ENCODE measurements around the gene CEP112.

CEP112 gene

DNA sequence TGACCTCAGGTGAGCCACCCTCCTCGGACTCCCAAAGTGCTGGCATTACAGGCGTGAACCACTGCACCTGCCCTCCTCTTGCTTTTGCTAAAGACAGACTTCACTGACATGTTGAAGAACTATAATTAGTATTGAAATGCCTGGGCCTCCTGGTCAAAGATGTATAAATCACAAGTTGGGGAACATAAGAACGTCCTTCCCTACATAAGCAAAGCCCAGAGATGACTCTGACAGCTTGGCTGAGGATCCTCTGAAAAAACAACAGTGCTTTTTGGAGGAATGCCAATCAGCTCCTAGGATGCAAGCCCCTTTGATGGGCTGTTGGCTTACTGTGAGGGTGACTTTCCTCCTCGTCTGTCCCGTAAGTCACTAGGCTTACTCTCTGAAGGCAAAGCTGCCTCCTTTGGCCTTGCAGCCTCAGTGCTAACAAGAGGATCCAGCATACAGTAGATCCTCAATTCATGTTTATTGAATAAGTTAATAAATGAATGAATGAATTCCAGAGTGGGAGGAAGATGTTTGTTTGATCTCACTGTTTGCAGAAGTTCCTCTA, 30.9 kb upstream of the CEP112 start:
- TF ChIP-seq, protein P1, sequence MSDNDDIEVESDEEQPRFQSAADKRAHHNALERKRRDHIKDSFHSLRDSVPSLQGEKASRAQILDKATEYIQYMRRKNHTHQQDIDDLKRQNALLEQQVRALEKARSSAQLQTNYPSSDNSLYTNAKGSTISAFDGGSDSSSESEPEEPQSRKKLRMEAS (IDR thresholded peaks at IDR 0.05; ENCODE audit: low read depth, low read length) = no peak
- TF ChIP-seq MYC (IDR thresholded peaks at IDR 0.05; ENCODE audit: low read depth, low read length) (no peak), POLR2A (IDR thresholded peaks at IDR 0.05; ENCODE audit: extremely low read depth, insufficient read length) (no peak)
- TF ChIP-seq, protein P2, sequence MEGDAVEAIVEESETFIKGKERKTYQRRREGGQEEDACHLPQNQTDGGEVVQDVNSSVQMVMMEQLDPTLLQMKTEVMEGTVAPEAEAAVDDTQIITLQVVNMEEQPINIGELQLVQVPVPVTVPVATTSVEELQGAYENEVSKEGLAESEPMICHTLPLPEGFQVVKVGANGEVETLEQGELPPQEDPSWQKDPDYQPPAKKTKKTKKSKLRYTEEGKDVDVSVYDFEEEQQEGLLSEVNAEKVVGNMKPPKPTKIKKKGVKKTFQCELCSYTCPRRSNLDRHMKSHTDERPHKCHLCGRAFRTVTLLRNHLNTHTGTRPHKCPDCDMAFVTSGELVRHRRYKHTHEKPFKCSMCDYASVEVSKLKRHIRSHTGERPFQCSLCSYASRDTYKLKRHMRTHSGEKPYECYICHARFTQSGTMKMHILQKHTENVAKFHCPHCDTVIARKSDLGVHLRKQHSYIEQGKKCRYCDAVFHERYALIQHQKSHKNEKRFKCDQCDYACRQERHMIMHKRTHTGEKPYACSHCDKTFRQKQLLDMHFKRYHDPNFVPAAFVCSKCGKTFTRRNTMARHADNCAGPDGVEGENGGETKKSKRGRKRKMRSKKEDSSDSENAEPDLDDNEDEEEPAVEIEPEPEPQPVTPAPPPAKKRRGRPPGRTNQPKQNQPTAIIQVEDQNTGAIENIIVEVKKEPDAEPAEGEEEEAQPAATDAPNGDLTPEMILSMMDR (IDR thresholded peaks at IDR 0.05; ENCODE audit: low read depth, low read length) = no peak
- H3K4me3 ChIP-seq (ENCODE audit: low read depth, low read length) = no peak overlapping the region
- no peak for DNase-seq (ENCODE audit: low read depth)

DNA sequence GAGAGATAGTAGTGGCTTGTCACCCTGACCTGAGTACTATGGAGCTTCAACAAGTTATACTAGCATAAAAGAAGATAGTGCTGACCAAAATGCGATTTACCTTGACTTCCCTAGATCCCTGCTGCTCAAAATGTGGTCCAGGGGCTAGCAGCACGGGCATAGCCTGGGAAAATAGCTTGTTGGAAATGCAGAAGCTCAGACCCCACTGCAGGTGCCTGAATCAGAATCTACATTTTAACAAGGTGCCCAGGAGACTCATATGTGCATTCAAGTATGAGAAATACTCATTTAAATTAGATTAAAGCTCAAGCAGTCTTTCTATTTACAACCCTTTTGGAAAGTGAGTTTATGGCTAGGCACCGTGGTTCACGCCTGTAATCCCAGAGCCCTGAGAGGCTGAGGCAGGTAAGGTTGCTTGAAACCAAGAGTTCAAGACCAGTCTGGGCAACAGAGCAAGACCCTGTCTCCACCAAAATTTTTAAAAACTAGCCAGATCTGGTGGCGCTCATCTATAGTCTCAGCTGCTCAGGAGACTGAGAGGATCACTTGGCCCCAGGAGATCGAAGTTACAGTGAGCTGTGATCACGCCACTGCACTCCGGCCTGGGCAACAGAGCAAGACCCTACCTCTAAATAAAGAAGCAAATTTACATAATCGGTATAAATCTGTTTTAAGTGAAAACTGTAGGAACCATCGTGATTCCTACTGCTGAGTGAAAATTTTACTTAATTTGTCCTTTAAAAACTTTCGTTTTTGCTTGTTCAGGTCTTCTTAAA, 30.0 kb upstream of the CEP112 start:
- DNase-seq (ENCODE audit: low read depth) = no peak
- TF ChIP-seq, protein P1 (IDR thresholded peaks at IDR 0.05; ENCODE audit: low read depth, low read length) = no peak
- TF ChIP-seq POLR2A (IDR thresholded peaks at IDR 0.05; ENCODE audit: extremely low read depth, insufficient read length) (no peak), MYC (IDR thresholded peaks at IDR 0.05; ENCODE audit: low read depth, low read length) (no peak)
- TF ChIP-seq, protein P2 (IDR thresholded peaks at IDR 0.05; ENCODE audit: low read depth, low read length) = no peak
- no peak overlapping the region for H3K4me3 ChIP-seq (ENCODE audit: low read depth, low read length)

DNA sequence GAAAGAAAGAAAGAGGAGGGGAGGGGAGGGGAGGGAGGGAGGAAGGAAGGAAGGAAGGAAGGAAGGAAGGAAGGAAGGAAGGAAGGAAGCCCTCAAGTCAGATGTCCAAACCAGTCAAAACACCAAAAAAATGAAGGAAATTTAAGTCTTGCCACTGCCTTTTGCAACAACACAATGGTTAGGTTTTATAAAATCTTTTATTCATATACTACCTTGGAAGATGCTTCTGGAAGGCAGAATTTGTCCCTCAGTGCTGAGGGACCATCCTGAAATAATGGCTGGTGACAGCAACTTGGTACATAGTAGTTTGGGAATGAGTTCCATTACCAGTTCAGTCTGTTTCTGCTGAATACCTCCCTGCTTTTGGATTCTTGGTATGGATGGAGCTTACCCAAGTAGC, 29.4 kb upstream of the CEP112 start:
- TF ChIP-seq, protein P2 (IDR thresholded peaks at IDR 0.05; ENCODE audit: low read depth, low read length) = no peak
- TF ChIP-seq POLR2A (IDR thresholded peaks at IDR 0.05; ENCODE audit: extremely low read depth, insufficient read length) (no peak), MYC (IDR thresholded peaks at IDR 0.05; ENCODE audit: low read depth, low read length) (no peak)
- TF ChIP-seq, protein P1 (IDR thresholded peaks at IDR 0.05; ENCODE audit: low read depth, low read length) = no peak
- no peak overlapping the region for H3K4me3 ChIP-seq (ENCODE audit: low read depth, low read length)
- DNase-seq (ENCODE audit: low read depth) = no peak

DNA sequence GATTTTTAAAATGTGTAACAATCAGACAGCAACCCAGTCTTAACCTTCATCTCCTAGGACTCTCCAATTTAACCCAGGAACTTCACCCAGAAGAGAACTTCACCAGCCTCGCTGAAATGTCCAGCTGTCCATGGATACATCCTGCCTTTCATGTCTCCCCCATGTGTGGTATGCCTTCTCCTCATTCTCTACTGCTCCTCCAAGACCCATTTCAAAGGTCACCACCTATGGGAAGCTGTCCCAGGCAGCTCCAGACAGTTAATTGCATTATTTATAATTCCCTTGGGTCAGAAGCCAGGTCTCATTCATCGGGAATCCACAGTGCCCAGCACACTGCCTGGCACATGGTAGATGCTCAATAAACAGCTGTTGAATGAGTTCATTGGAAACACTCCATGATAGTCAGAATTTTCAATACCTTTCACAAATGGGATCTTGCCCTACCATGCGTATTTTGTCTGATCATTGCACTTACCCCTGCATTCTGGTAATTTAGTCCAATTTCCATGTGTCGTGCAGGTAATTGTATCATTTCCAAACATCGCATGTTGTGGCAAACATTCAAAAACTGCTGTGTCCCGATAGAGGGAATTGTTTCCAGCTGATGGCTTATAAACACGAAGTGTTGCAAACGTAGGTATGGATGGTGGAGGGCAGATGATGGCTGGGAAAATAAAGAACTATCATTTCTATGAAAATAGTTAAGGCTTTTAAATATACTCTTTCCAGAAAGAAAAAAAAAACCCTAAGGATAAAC, 28.3 kb upstream of the CEP112 start:
- no peak for TF ChIP-seq POLR2A (IDR thresholded peaks at IDR 0.05; ENCODE audit: extremely low read depth, insufficient read length)
- TF ChIP-seq, protein P1 (IDR thresholded peaks at IDR 0.05; ENCODE audit: low read depth, low read length) = no peak
- TF ChIP-seq, protein P2 (IDR thresholded peaks at IDR 0.05; ENCODE audit: low read depth, low read length) = no peak
- no peak for TF ChIP-seq MYC (IDR thresholded peaks at IDR 0.05; ENCODE audit: low read depth, low read length)
- H3K4me3 ChIP-seq (ENCODE audit: low read depth, low read length) = no peak overlapping the region
- DNase-seq (ENCODE audit: low read depth) = no peak

DNA sequence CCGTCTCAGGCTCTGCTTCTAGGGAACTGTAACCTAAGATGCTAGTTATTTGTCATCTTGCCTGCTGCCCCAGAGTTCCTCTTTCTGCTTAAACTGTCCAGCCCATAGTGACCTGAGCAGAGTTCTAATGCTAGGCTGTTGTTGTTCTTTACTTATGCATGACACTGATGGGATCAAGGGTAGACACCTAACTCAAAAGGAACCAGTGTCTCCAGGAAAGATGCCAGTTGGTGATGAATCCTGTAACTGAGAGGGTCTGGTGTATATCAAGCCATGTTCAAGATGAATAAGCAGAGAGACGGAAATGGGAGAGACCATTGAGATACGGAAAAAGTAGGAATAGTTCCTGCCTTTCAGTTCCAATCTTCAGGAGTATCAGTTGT, 23.6 kb upstream of the CEP112 start:
- no peak for TF ChIP-seq MYC (IDR thresholded peaks at IDR 0.05; ENCODE audit: low read depth, low read length)
- TF ChIP-seq, protein P1 (IDR thresholded peaks at IDR 0.05; ENCODE audit: low read depth, low read length) = no peak
- TF ChIP-seq, protein P2 (IDR thresholded peaks at IDR 0.05; ENCODE audit: low read depth, low read length) = no peak
- TF ChIP-seq POLR2A (IDR thresholded peaks at IDR 0.05; ENCODE audit: extremely low read depth, insufficient read length) = no peak
- DNase-seq (ENCODE audit: low read depth) = no peak
- no peak overlapping the region for H3K4me3 ChIP-seq (ENCODE audit: low read depth, low read length)

Measured in NB4 (cell line).